Stimulated activated CD8-positive, alpha-beta memory T cell treated with anti-CD3 and anti-CD28 coated beads, Interleukin-2, amount 100 ng/mL, for 48 hours (primary cell): ENCODE results near the gene MTMR4.
A peak's percentile ranks its signal among the peaks of the same experiment; 100 is the strongest.
"Not testable (repeated sequence)": the region's sequence is repeated elsewhere in the genome, so short reads cannot be mapped to it uniquely, and the experiment has no call there.

Experiments
- DNase-seq, 2 donors: peaks; one replicate each; pipeline ENCODE4 v3.0.0-alpha.2; 2020; ENCODE audit warnings: low read depth in 2 of 2

MTMR4 gene

GRCh38 chr17:58492238-58493121, 22.0 kb downstream of the MTMR4 start:
- no peak for DNase-seq

DNA sequence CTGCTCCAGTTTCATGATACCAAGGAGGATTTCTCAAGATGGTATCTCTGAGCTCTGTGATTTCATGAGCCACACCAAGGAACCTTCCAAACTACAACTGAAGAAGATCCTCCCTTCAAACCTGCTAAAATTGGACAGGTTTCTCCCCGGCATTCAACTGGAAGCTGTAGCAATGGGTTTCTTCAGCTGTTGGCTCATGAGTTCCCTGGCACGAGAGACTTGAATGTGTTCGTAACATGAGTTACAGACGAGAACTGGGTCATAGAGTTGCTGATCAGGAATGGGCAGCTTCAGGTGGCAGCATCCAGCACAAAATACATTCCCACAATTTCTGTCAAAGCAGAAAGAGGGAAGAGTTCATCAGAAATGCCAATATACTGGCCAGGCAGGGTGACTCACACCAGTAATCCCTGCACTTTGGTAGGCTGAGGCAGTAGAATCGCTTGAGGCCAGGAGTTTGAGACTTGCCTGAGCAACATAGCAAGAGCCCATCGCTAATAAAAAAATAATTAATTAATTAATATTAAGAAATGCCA, 22.9 kb downstream of the MTMR4 start:
- DNase-seq = no peak

- DNase-seq = no peak
Observed at GRCh38 chr17:58488428-58488890, 26.0 kb downstream of the MTMR4 start.

GRCh38 chr17:58487589-58488427, 26.6 kb downstream of the MTMR4 start, which contains the start of gene HSF5:
TSS of gene HSF5 (minus strand) at chr17:58488408. CDS start at chr17:58488274, 134 bp downstream.
- peak; percentile 58 to 61 for DNase-seq

GRCh38 chr17:58484600-58484999, 29.8 kb downstream of the MTMR4 start:
- no peak for DNase-seq

DNA sequence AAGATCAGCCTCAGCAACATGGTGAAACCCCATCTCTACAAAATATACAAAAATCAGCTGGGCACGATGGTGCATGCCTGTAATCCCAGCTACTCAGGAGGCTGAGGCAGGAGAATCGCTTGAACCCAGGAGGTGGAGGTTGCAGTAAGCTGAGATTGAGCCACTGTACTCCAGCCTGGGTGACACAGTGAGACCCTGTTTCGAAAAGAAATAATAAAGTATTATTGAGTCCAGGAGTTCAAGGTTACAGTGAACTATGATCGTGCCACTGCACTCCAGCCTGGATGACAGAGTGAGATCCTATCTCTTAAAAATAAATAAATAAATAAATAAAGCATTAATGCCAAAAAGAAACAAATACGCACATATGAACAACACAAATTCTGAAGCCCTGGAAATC, 32.6 kb downstream of the MTMR4 start:
- DNase-seq = not testable (repeated sequence)

- no peak for DNase-seq
Observed at GRCh38 chr17:58480090-58480489, 34.3 kb downstream of the MTMR4 start.

- no peak for DNase-seq
Observed at GRCh38 chr17:58476812-58477211, 37.6 kb downstream of the MTMR4 start.

DNA sequence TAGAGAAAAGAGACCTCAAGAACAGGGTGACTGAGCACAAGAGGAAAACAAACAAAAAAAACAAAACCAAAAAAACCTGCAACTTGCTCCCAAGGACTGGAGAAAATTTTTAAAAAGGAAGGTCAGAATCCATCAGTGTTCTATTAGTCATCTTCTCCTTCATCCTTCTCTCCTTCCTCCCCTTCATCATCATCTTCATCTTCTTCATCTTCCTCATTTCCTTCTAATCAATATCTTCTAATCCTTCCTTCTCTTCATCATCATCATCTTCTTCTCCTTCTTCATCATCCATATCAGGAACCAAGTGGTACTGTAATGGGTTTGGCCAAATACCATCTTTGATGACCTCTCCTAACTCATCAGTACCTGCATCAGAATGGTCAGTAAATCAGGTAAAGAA, 38.5 kb downstream of the MTMR4 start:
- DNase-seq = no peak

DNA sequence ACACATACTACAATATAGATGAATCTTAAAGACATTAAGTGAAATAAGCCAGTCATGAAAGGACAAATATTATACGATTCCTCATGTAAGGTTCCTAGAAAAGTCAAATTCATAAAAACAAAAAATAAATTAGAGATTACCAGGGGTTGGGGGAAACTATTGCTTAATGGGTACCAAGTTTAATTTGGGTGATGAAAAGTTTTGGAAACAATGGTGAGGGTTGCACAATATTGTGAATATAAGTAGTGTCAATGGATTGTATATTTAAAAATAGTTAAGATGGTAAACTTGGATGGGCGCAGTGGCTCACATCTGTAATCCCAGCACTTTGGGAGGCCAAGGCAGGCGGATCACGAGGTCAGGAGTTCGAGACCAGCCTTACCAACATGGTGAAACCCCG, 44.1 kb downstream of the MTMR4 start:
- DNase-seq = no peak

- no peak for DNase-seq
Observed at GRCh38 chr17:58468944-58469343, 45.5 kb downstream of the MTMR4 start.

GRCh38 chr17:58455491-58455890, 58.9 kb downstream of the MTMR4 start:
- no peak for DNase-seq

DNA sequence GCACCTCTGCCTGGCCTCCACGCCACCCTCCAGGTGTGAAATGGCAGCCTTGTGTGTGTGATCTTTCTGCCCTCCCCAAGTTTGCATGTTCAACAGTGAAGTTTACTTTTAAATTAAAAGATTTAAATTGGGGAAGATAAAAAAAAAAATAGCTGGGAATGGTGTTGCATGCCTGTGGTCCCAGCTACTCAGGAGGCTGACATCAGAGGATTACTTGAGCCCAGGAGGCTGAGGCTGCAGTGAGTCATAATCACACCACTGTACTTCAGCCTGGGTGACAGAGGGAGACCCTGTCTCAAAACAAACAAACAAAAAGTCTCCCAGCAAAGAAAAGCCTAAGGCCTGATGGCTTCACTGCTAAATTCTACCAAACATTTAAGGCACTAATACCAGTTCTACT, 61.7 kb downstream of the MTMR4 start:
- no peak for DNase-seq

DNA sequence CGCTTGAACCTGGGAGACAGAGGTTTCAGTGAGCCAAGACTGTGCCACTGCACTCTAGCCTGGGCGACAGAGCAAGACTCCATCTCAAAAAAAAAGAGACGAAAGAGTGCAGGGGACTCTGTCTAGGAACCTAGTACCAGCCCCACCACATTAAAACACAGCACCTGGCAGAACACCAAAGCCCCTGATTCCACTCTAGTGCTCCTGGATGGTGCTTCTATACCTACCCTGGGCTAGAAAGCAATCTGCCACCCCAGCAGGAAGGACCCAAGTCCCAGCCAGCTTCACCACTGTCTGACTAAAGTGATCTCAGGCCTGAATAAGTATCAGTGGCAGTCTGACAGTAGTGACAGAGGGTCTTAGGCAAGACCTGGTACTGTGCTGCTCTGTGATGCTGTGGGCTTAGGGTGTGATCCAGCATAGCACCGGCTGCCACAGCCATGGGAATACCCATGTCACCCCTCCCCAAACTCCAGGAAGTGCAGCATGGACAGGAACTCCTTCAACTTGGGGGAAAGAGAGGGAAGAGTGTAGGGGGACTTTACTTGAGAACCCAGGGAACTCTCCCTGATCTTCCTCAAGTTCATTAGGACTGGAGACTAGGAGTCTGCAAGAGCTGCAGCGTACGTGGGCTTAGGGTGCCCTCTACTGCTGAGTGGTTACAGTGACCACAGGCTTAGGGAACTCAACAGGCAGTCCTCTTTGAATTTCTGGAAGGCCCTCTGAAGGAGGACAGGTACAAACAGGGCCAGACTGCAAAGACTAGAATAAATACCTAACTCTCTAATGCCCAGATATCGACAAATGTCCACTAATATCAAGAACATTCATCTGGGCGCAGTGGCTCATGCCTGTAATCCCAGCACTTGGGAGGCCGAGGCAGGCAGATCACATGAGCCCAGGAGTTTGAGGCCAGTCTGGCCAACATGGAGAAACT, 67.1 kb downstream of the MTMR4 start:
- peak; percentile 46 to 62 for DNase-seq

- no peak for DNase-seq
Observed at GRCh38 chr17:58446086-58446485, 68.4 kb downstream of the MTMR4 start.
